Stomach smooth muscle (tissue), 2 donors: ENCODE results near the gene BCL7A.
A peak's percentile ranks its signal among the peaks of the same experiment; 100 is the strongest.

Experiments used
- H3K27ac ChIP-seq: one replicate; pipeline ENCODE4 v1.7.0; 2013; ENCODE audit warnings: mild to moderate bottlenecking, low read length, inconsistent platforms
- H3K27me3 ChIP-seq, 2 donors: one replicate each; pipeline ENCODE4 v1.7.0; 2013; ENCODE audit warnings: low read length in 2 of 2; ENCODE audit not compliant: insufficient read depth in 2 of 2, control insufficient read depth in 1 of 2
- H3K36me3 ChIP-seq, 2 donors: one replicate each; pipeline ENCODE4 v1.7.0; 2013; ENCODE audit warnings: low read length in 2 of 2; ENCODE audit not compliant: control insufficient read depth in 2 of 2, insufficient read depth in 2 of 2
- H3K4me1 ChIP-seq: one replicate; pipeline ENCODE4 v1.7.0; 2013; ENCODE audit warnings: low read length; ENCODE audit not compliant: control insufficient read depth, insufficient read depth
- H3K4me3 ChIP-seq, 2 donors: one replicate each; pipeline ENCODE4 v1.7.0; 2013; ENCODE audit warnings: low read length in 2 of 2
- H3K9ac ChIP-seq, 2 donors: one replicate each; pipeline ENCODE4 v1.7.0; 2013; ENCODE audit warnings: low read length in 2 of 2, mild to moderate bottlenecking in 1 of 2
- H3K9me3 ChIP-seq, 2 donors: one replicate each; pipeline ENCODE4 v1.7.0; 2013; ENCODE audit warnings: low read length in 2 of 2; ENCODE audit not compliant: control insufficient read depth in 2 of 2
- donor health status: healthy.
- donor health status: Pancreatic carcinoma.

BCL7A gene

DNA sequence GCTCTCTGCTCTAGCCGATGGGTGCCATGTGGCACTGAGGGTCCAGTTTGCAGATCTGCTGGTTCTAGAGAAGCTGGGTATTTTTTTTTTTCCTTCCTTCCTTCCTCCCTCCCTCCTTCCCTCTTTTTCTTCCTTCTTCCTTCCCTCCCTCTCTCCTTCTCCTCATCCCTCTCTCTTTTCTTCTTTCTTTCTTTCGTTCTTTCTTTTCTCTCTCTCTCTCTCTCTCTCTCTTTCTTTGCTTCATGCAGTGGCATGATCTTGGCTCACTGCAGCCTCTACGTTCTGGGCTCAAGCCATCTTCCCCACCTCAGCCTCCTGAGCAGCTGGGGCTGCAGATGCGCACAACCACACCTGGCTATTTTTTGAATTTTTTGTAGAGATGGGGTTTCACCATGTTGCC lies 2.7 kb upstream of the BCL7A start:
- Histone ChIP-seq H3K9ac (no peak overlapping the region), H3K9me3 (no peaks in the 10 kb centered on the region), H3K27ac (no peak overlapping the region), H3K36me3 (no peaks in the 10 kb centered on the region), H3K4me1 (peaks cover 13% of the 10 kb centered on the region), H3K4me3 (no peak overlapping the region), H3K27me3 (no peaks in the 10 kb centered on the region)

- H3K27ac ChIP-seq = peak overlapping the region; percentile 46
- no peaks in the 10 kb centered on the region for H3K36me3 ChIP-seq
- no peaks in the 10 kb centered on the region for H3K27me3 ChIP-seq
- H3K4me3 ChIP-seq = peak overlapping the region; percentile 65 to 77
- peaks cover 20% of the 10 kb centered on the region for H3K4me1 ChIP-seq
- no peaks in the 10 kb centered on the region for H3K9me3 ChIP-seq
- H3K9ac ChIP-seq = peak overlapping the region in 1 of 2 donors; percentile 48
These were observed 890 bp upstream of the BCL7A start for GRCh38 chr12:122020795-122021192.

- Histone ChIP-seq H3K9me3 (no peaks in the 10 kb centered on the region), H3K4me1 (peaks cover 20% of the 10 kb centered on the region), H3K9ac (peak overlapping the region; percentile 48 to 64), H3K27ac (peak overlapping the region; percentile 46), H3K4me3 (peak overlapping the region; percentile 65 to 77), H3K27me3 (no peaks in the 10 kb centered on the region), H3K36me3 (no peaks in the 10 kb centered on the region)
These were observed 377 bp upstream of the BCL7A start for GRCh38 chr12:122021193-122021821.

- H3K4me1 ChIP-seq = peaks cover 20% of the 10 kb centered on the region
- no peaks in the 10 kb centered on the region for H3K27me3 ChIP-seq
- peak overlapping the region; percentile 80 for H3K27ac ChIP-seq
- H3K9me3 ChIP-seq = no peaks in the 10 kb centered on the region
- peak overlapping the region; percentile 33 to 77 for H3K4me3 ChIP-seq
- peak overlapping the region; percentile 39 to 58 for H3K9ac ChIP-seq
- no peaks in the 10 kb centered on the region for H3K36me3 ChIP-seq
These were observed 982 bp downstream of the BCL7A start for GRCh38 chr12:122022393-122023338.

- H3K27me3 ChIP-seq = no peaks in the 10 kb centered on the region
- peak overlapping the region; percentile 39 to 58 for H3K9ac ChIP-seq
- H3K4me1 ChIP-seq = peaks cover 20% of the 10 kb centered on the region
- H3K4me3 ChIP-seq = peak overlapping the region; percentile 33 to 77
- H3K36me3 ChIP-seq = no peaks in the 10 kb centered on the region
- peak overlapping the region; percentile 80 for H3K27ac ChIP-seq
- no peaks in the 10 kb centered on the region for H3K9me3 ChIP-seq
These were observed 1.9 kb downstream of the BCL7A start for GRCh38 chr12:122023339-122024131.

DNA sequence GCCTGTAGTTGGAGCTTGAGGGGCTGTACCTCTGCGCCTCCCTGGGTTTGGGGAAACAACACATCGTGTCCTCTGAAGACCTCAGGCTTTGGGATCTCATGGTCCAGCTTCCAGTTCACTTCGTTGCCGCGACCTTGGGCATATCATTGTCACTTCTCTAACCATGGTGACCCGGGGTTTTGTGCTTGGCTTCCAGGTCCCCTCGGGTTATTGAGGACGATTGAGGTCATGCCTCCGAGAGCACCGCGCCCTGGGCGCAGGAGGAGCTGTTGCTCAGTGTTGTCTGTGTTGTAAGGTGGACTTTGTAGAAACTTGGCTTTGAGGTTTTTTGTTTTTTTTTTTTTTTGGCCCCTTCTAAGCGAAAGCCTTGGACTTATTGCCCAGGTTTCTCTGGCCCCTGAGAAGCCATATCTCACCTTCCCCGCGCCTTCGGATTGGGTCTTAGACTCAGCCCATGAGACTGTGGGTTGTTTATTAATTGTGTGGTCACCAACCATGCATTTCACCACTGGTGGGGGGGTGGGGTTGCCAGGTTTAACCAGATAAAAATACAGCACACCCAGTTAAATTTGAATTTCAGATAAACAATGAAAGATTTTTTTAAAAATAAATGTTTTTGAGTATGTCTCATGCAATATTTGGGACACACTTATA lies 2.6 kb downstream of the BCL7A start:
- H3K36me3 ChIP-seq = no peaks in the 10 kb centered on the region
- peaks cover 20% of the 10 kb centered on the region for H3K4me1 ChIP-seq
- H3K9me3 ChIP-seq = no peaks in the 10 kb centered on the region
- H3K9ac ChIP-seq = peak overlapping the region in 1 of 2 donors; percentile 39
- H3K27ac ChIP-seq = peak overlapping the region; percentile 80
- H3K27me3 ChIP-seq = no peaks in the 10 kb centered on the region
- peak overlapping the region; percentile 33 to 77 for H3K4me3 ChIP-seq

DNA sequence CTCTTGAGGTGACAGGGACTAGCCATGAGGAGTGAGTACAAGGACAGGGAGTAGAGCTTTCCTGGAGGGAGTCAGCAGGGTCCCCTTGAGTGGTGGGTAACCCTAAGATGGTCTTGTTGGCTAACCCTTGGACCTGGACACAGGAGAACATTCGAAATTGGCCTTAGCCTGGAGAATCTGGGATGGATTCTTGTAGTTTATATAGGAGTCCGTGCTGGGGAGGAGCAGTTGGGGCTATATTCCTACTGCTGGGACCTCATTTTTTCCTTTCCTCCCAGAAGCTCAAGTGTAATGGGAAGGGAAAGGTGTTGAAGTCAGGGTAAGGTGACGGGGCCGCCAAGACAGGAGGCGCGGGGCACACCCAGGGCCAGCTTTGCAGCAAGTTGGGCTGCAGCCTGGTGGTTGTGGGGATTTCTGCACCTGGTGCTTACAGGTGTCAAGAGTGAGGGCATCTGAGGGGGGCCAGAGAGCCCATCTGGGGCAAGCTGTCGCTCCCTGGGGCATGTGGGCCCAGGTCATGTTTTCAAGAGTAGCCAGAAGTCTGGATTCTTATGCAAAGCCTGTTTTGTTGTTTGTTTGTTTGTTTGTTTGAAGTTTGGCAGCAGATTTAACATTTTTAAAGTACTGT lies 5.1 kb downstream of the BCL7A start:
- H3K27ac ChIP-seq = no peak overlapping the region
- H3K36me3 ChIP-seq = no peaks in the 10 kb centered on the region
- H3K9me3 ChIP-seq = no peaks in the 10 kb centered on the region
- H3K9ac ChIP-seq = no peak overlapping the region
- H3K4me1 ChIP-seq = peaks cover 12% of the 10 kb centered on the region
- no peaks in the 10 kb centered on the region for H3K27me3 ChIP-seq
- H3K4me3 ChIP-seq = no peak overlapping the region

DNA sequence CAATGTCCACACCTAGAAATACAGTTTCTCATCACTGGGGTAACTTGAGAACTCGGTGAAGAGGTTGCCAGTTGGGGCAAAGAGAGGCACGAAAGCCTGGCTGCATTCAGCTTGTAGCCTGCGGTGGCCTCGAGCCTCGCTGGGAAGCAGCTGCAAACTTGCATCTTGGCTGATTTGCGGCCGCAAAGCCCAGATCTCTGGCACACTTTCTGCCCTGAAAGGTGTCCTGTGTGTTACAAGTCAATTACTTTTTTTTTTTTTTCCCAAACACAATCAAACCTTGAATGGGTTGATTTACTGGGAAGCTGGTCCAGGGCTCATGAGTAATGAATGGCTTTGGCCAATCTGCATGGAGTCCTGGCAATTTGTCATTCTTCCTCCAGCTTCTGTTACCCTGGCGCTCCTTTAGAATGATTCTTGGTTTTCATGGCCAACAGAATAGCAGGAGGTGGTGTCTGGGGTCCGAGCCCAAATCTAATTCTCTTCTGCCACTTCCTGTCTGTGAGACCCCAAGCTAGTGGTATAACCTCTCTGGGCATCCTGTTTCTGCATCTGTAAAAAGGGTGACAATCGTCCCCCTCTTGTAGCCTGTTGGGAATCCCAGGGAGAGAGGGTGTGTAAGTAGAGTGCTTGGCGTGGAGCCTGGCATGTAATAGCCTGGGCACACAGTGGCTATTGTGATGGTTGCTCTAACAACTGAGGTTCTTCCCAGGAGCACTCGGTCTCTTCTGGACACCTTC lies 6.7 kb downstream of the BCL7A start:
- Histone ChIP-seq H3K4me3 (no peak overlapping the region), H3K4me1 (peaks cover 12% of the 10 kb centered on the region), H3K36me3 (peaks cover 0 to 2% of the 10 kb centered on the region in 2 donors), H3K9me3 (no peaks in the 10 kb centered on the region), H3K27ac (no peak overlapping the region), H3K27me3 (no peaks in the 10 kb centered on the region), H3K9ac (no peak overlapping the region)

DNA sequence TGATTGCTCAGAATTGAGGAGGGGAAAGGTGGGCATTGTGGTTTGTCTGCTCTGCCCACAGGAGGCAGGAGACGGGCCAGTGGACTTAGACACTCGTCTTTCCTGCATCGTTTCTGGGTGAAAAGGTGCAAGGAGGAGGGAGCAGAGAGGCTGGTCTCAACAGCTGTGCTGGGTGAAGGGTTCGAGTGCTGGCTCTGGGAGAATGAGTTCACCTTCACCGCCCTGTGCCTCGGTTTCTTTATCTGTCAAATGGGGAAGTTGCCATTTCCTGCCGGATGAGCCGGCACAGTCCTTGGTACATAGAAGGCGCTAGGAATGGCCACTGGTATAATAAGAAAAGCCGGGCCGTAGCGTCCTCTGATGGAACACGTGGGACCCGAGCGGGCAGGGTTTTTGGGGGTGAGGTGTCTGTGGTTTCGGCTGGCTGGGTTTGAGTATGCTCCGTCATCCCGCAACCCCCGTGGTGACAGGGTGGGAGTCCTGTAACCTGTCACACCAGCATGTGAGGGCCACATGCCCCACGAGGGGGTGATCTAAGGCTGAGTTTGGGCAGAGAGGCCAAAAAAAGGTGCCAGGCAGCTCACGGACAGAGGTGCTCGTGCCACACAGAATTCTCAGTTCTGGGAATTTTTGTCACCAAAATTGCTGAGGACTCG lies 7.3 kb downstream of the BCL7A start:
- Histone ChIP-seq H3K4me3 (no peak overlapping the region), H3K4me1 (peaks cover 5% of the 10 kb centered on the region), H3K9ac (no peak overlapping the region), H3K27ac (no peak overlapping the region), H3K36me3 (peaks cover 0 to 2% of the 10 kb centered on the region in 2 donors), H3K9me3 (no peaks in the 10 kb centered on the region), H3K27me3 (no peaks in the 10 kb centered on the region)
